ENCODE data around the gene ACO2. TPM values are rescaled to one million over a fixed set of nuclear protein-coding genes. Genes with fewer than 3 reads are reported as not detected.
A peak's percentile ranks its signal among the peaks of the same experiment; 100 is the strongest.

Gene ACO2
- total RNA-seq, 1 experiment from 2014 or later: 71.5 TPM

DNA sequence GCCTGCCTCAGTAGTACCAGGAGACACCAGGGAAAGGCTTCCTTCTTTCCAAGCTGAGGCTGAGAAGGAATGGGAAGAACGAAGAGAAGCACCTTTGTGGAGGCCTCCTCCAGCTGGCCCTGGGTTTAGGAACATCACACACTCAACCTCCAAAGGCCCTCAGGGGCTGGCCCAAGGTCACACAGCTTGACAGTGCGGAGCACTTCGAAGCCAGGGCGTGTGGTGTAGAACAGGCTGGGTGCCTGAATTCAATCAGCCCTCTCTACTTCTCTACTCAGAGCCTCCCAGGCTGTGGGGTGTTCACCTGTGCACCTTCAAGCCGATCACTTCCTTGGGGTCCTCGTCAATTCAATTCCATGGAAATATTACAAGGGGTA, 91.2 kb downstream of the ACO2 start:
- TF ChIP-seq POLR2AphosphoS5 (IDR thresholded peaks at IDR 0.05; ENCODE audit: low read depth, low read length): no peak
- TF ChIP-seq, protein P1, sequence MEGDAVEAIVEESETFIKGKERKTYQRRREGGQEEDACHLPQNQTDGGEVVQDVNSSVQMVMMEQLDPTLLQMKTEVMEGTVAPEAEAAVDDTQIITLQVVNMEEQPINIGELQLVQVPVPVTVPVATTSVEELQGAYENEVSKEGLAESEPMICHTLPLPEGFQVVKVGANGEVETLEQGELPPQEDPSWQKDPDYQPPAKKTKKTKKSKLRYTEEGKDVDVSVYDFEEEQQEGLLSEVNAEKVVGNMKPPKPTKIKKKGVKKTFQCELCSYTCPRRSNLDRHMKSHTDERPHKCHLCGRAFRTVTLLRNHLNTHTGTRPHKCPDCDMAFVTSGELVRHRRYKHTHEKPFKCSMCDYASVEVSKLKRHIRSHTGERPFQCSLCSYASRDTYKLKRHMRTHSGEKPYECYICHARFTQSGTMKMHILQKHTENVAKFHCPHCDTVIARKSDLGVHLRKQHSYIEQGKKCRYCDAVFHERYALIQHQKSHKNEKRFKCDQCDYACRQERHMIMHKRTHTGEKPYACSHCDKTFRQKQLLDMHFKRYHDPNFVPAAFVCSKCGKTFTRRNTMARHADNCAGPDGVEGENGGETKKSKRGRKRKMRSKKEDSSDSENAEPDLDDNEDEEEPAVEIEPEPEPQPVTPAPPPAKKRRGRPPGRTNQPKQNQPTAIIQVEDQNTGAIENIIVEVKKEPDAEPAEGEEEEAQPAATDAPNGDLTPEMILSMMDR (IDR thresholded peaks at IDR 0.05): no peak
- TF ChIP-seq, protein P2, sequence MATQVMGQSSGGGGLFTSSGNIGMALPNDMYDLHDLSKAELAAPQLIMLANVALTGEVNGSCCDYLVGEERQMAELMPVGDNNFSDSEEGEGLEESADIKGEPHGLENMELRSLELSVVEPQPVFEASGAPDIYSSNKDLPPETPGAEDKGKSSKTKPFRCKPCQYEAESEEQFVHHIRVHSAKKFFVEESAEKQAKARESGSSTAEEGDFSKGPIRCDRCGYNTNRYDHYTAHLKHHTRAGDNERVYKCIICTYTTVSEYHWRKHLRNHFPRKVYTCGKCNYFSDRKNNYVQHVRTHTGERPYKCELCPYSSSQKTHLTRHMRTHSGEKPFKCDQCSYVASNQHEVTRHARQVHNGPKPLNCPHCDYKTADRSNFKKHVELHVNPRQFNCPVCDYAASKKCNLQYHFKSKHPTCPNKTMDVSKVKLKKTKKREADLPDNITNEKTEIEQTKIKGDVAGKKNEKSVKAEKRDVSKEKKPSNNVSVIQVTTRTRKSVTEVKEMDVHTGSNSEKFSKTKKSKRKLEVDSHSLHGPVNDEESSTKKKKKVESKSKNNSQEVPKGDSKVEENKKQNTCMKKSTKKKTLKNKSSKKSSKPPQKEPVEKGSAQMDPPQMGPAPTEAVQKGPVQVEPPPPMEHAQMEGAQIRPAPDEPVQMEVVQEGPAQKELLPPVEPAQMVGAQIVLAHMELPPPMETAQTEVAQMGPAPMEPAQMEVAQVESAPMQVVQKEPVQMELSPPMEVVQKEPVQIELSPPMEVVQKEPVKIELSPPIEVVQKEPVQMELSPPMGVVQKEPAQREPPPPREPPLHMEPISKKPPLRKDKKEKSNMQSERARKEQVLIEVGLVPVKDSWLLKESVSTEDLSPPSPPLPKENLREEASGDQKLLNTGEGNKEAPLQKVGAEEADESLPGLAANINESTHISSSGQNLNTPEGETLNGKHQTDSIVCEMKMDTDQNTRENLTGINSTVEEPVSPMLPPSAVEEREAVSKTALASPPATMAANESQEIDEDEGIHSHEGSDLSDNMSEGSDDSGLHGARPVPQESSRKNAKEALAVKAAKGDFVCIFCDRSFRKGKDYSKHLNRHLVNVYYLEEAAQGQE (IDR thresholded peaks at IDR 0.05; ENCODE audit: insufficient read depth in 1 of 2, low read depth in 2 of 2, low read length in 1 of 2): no peak
- TF ChIP-seq TCF7L2 (IDR thresholded peaks at IDR 0.05; ENCODE audit: low read depth, low read length): no peak
- TF ChIP-seq SIN3A (IDR thresholded peaks at IDR 0.05; ENCODE audit: borderline replicate concordance, insufficient read depth, low read depth, low read length): no peak
- no peak for DNase-seq (ENCODE audit: low read depth, low spot score)
- intact Hi-C loops (cut with micrococcal nuclease; ENCODE audit: unreplicated experiment) (no loop called here), in situ Hi-C loops (cut with HindIII; ENCODE audit: low pct_unique_long_range_greater_than_20kb, low sequenced_read_pairs) (no loop called here)
- CTCF ChIA-PET: no interaction called here
- Histone ChIP-seq H3K4me1 (ENCODE audit: control insufficient read depth, insufficient read depth, low read length) (peaks cover 54% of the 10 kb centered on the region), H3K9me3 (ENCODE audit: control insufficient read depth, insufficient read depth, low read depth, low read length) (no peaks in the 10 kb centered on the region), H3K36me3 (ENCODE audit: control insufficient read depth, insufficient read depth, low read length) (no peaks in the 10 kb centered on the region), H3K27me3 (ENCODE audit: control insufficient read depth, insufficient read depth, low read length) (no peaks in the 10 kb centered on the region), H3K27ac (ENCODE audit: low read length) (no peak overlapping the region), H3K4me3 (ENCODE audit: low read depth in 2 of 2, low read length in 2 of 2) (no peak overlapping the region)
- ATAC-seq: no peak
- no TSS peak for BruUV-seq (replicated peaks)
- POLR2A ChIA-PET: no interaction called here

DNA sequence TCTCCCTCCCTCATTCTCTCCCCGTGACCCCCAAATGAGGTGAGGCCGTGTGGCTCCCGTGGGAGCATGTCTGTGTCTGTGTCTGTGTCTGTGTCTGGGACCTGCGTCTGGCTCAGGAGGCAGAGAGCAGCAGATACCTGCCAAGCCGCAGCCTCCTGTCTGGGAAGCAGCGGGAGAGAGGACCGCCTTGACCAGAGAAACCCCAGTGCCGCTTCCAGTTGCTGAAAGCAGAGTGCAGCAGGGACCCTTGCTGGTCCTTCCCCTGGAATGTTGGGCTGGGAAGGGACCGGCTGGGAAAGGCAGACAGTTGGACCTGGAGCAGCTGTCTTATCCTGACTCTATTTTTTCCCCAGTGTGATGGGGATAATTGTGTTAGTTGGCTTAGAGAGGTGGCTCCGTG, 92.4 kb downstream of the ACO2 start:
- ChIA-PET CTCF (no interaction called here), POLR2A (no interaction called here)
- intact Hi-C loops (cut with micrococcal nuclease; ENCODE audit: unreplicated experiment) (no loop called here), in situ Hi-C loops (cut with HindIII; ENCODE audit: low pct_unique_long_range_greater_than_20kb, low sequenced_read_pairs) (no loop called here)
- DNase-seq (ENCODE audit: low read depth, low spot score) (no peak), ATAC-seq (0 out of 2 replicates have a peak, but pooled peaks have one; percentile 2)
- Histone ChIP-seq H3K27ac (ENCODE audit: low read length) (peak overlapping the region; percentile 70; the same call in 1 of the 2 replicates), H3K9me3 (ENCODE audit: control insufficient read depth, insufficient read depth, low read depth, low read length) (no peaks in the 10 kb centered on the region), H3K36me3 (ENCODE audit: control insufficient read depth, insufficient read depth, low read length) (no peaks in the 10 kb centered on the region), H3K4me1 (ENCODE audit: control insufficient read depth, insufficient read depth, low read length) (peaks cover 51% of the 10 kb centered on the region), H3K4me3 (ENCODE audit: low read depth in 2 of 2, low read length in 2 of 2) (peak overlapping the region in 1 of 2 experiments; percentile 18; a peak in 1 of 4 replicates), H3K27me3 (ENCODE audit: control insufficient read depth, insufficient read depth, low read length) (no peaks in the 10 kb centered on the region)
- TF ChIP-seq TCF7L2 (IDR thresholded peaks at IDR 0.05; ENCODE audit: low read depth, low read length) (no peak), POLR2AphosphoS5 (IDR thresholded peaks at IDR 0.05; ENCODE audit: low read depth, low read length) (no peak), SIN3A (IDR thresholded peaks at IDR 0.05; ENCODE audit: borderline replicate concordance, insufficient read depth, low read depth, low read length) (no peak)
- TF ChIP-seq, protein P2 (IDR thresholded peaks at IDR 0.05; ENCODE audit: insufficient read depth in 1 of 2, low read depth in 2 of 2, low read length in 1 of 2): no peak
- TF ChIP-seq, protein P1 (IDR thresholded peaks at IDR 0.05): no peak
- BruUV-seq (replicated peaks): no TSS peak
